ENCODE data around the gene ECSCR. TPM values are rescaled to one million over a fixed set of nuclear protein-coding genes. Genes with fewer than 3 reads are reported as not detected.
"Not testable (repeated sequence)": the region's sequence is repeated elsewhere in the genome, so short reads cannot be mapped to it uniquely, and the experiment has no call there.

ECSCR gene
- total RNA-seq, 1 experiment from 2014 or later = not detected

DNA sequence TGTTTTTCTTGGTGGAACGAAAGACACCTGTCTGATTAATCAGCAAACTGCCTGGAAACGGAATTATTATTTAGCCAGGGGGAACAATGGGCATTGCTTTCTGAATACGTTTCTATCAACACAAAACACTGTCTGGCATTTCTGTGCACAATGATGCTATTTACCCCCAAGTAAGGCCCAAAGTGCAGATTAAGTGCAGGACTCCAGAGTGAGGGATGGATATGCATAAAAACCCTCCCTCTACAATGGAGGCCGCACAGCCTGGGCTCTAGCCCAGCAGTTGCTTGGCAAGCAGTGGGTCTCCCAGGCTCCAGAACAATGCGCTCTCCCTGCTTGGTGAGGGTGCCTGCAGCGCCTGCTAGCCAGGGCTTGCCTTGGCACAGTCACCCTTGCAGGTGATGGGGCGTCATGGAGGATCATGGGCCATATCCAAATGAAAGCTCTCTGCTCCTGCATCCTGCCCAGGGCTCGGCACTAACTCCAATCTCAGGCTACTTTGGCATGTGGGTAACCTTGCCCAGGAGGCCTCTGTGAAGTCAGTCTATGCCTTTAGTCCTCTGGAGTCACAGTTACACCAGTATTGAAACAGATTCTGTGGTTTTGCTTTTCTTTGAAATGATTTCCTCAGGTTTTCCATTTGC, 47.2 kb downstream of the ECSCR start:
- no peak overlapping the region for H3K4me2 ChIP-seq (ENCODE audit: low read depth, low read length, poor library complexity, severe bottlenecking)
- H3K4me1 ChIP-seq (ENCODE audit: low read length) = peaks cover under 1% of the 10 kb centered on the region
- no peaks in the 10 kb centered on the region for H3K79me2 ChIP-seq (ENCODE audit: low read length)
- no peaks in the 10 kb centered on the region for H3K9me3 ChIP-seq (ENCODE audit: low read length)
- no peaks in the 10 kb centered on the region for H3K36me3 ChIP-seq (ENCODE audit: insufficient read depth, low read length)
- H2AFZ ChIP-seq (ENCODE audit: low read length) = no peak overlapping the region
- DNase-seq = no peak
- no peak overlapping the region for H3K9ac ChIP-seq (ENCODE audit: low read length)
- no peaks in the 10 kb centered on the region for H3K9me2 ChIP-seq (replicated peaks; ENCODE audit: insufficient read depth, low read length)
- no peaks in the 10 kb centered on the region for H4K20me1 ChIP-seq (ENCODE audit: insufficient read depth, low read depth, low read length)
- H3K27me3 ChIP-seq (ENCODE audit: low read length) = no peaks in the 10 kb centered on the region
- no peak overlapping the region for H3K27ac ChIP-seq (ENCODE audit: low read length)
- H3K4me3 ChIP-seq (ENCODE audit: low read length) = no peak overlapping the region

DNA sequence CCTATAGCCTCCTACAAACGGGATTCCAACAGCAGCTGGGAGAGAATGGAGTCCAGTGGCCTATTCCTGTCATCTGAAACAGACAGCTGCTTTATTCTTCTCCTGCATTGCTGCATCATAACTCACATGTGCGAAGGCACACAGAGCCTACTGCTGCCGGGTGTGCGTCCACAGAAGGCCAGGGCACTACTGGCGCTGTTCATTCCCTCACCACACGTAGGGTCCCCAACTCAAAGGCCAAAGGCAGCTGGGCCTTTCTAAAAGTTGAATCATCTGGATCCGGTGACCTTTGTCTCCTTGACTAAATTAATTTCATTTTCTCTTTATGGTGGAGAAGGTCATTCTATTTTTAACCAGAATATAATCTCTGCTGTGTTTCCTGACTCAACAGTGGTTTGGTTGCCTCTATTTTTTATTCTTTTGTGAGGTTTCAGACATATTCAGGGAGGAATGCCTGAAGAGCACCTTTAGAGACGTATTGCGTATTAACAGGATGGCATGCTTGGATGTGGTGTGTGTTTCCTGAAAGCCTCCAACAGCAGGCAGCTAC, 47.9 kb downstream of the ECSCR start:
- Histone ChIP-seq H3K4me3 (ENCODE audit: low read length) (no peak overlapping the region), H3K79me2 (ENCODE audit: low read length) (no peaks in the 10 kb centered on the region), H3K9ac (ENCODE audit: low read length) (no peak overlapping the region), H3K4me1 (ENCODE audit: low read length) (peaks cover 8% of the 10 kb centered on the region), H3K9me3 (ENCODE audit: low read length) (no peaks in the 10 kb centered on the region), H2AFZ (ENCODE audit: low read length) (no peak overlapping the region), H4K20me1 (ENCODE audit: insufficient read depth, low read depth, low read length) (no peaks in the 10 kb centered on the region), H3K27me3 (ENCODE audit: low read length) (no peaks in the 10 kb centered on the region), H3K36me3 (ENCODE audit: insufficient read depth, low read length) (no peaks in the 10 kb centered on the region), H3K4me2 (ENCODE audit: low read depth, low read length, poor library complexity, severe bottlenecking) (no peak overlapping the region), H3K27ac (ENCODE audit: low read length) (no peak overlapping the region), H3K9me2 (replicated peaks; ENCODE audit: insufficient read depth, low read length) (no peaks in the 10 kb centered on the region)
- no peak for DNase-seq

- no peaks in the 10 kb centered on the region for H3K36me3 ChIP-seq (ENCODE audit: insufficient read depth, low read length)
- no peak overlapping the region for H3K27ac ChIP-seq (ENCODE audit: low read length)
- H3K4me3 ChIP-seq (ENCODE audit: low read length) = no peak overlapping the region
- H2AFZ ChIP-seq (ENCODE audit: low read length) = no peak overlapping the region
- no peaks in the 10 kb centered on the region for H3K79me2 ChIP-seq (ENCODE audit: low read length)
- H3K4me1 ChIP-seq (ENCODE audit: low read length) = peaks cover 13% of the 10 kb centered on the region
- H3K9me2 ChIP-seq (replicated peaks; ENCODE audit: insufficient read depth, low read length) = no peaks in the 10 kb centered on the region
- H3K9ac ChIP-seq (ENCODE audit: low read length) = no peak overlapping the region
- no peaks in the 10 kb centered on the region for H4K20me1 ChIP-seq (ENCODE audit: insufficient read depth, low read depth, low read length)
- no peak for DNase-seq
- no peaks in the 10 kb centered on the region for H3K27me3 ChIP-seq (ENCODE audit: low read length)
- H3K4me2 ChIP-seq (ENCODE audit: low read depth, low read length, poor library complexity, severe bottlenecking) = no peak overlapping the region
- no peaks in the 10 kb centered on the region for H3K9me3 ChIP-seq (ENCODE audit: low read length)
These were observed 48.6 kb downstream of the ECSCR start for GRCh38 chr5:139413963-139414362.

DNA sequence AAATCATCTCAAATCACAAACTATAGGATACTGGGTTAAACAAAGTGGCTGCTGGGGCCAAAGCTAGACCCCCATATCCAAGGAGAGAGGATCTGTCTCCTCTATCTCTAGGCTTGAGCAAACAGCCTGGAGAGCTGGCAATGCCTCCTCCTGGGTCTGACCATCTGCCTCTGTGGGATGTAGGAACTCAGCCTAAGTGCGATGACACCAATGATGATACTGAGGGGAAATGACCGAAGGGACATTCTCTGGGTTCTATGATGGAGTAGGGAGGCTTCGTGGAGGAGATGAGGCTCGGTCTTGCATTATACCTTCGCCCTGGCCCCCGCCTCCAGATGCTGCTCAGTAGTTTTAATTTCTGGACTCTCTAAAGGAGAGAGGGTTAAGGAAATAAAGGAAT, 49.4 kb downstream of the ECSCR start:
- Histone ChIP-seq H3K9ac (ENCODE audit: low read length) (no peak overlapping the region), H4K20me1 (ENCODE audit: insufficient read depth, low read depth, low read length) (no peaks in the 10 kb centered on the region), H3K27me3 (ENCODE audit: low read length) (no peaks in the 10 kb centered on the region), H3K4me2 (ENCODE audit: low read depth, low read length, poor library complexity, severe bottlenecking) (no peak overlapping the region), H2AFZ (ENCODE audit: low read length) (no peak overlapping the region), H3K36me3 (ENCODE audit: insufficient read depth, low read length) (no peaks in the 10 kb centered on the region), H3K4me3 (ENCODE audit: low read length) (no peak overlapping the region), H3K4me1 (ENCODE audit: low read length) (peaks cover 20% of the 10 kb centered on the region), H3K9me3 (ENCODE audit: low read length) (no peaks in the 10 kb centered on the region), H3K79me2 (ENCODE audit: low read length) (no peaks in the 10 kb centered on the region), H3K27ac (ENCODE audit: low read length) (no peak overlapping the region), H3K9me2 (replicated peaks; ENCODE audit: insufficient read depth, low read length) (no peaks in the 10 kb centered on the region)
- DNase-seq = no peak

GRCh38 chr5:139410993-139411828, 51.3 kb downstream of the ECSCR start:
- no peaks in the 10 kb centered on the region for H3K79me2 ChIP-seq (ENCODE audit: low read length)
- H3K4me3 ChIP-seq (ENCODE audit: low read length) = no peak overlapping the region
- H3K9ac ChIP-seq (ENCODE audit: low read length) = no peak overlapping the region
- no peak overlapping the region for H3K4me2 ChIP-seq (ENCODE audit: low read depth, low read length, poor library complexity, severe bottlenecking)
- no peaks in the 10 kb centered on the region for H3K36me3 ChIP-seq (ENCODE audit: insufficient read depth, low read length)
- DNase-seq = no peak
- no peak overlapping the region for H3K27ac ChIP-seq (ENCODE audit: low read length)
- H3K9me2 ChIP-seq (replicated peaks; ENCODE audit: insufficient read depth, low read length) = no peaks in the 10 kb centered on the region
- no peaks in the 10 kb centered on the region for H4K20me1 ChIP-seq (ENCODE audit: insufficient read depth, low read depth, low read length)
- no peaks in the 10 kb centered on the region for H3K9me3 ChIP-seq (ENCODE audit: low read length)
- H3K4me1 ChIP-seq (ENCODE audit: low read length) = peaks cover 36% of the 10 kb centered on the region
- no peak overlapping the region for H2AFZ ChIP-seq (ENCODE audit: low read length)
- no peaks in the 10 kb centered on the region for H3K27me3 ChIP-seq (ENCODE audit: low read length)

- H3K27ac ChIP-seq (ENCODE audit: low read length) = no peak overlapping the region
- no peak overlapping the region for H3K4me3 ChIP-seq (ENCODE audit: low read length)
- H3K4me2 ChIP-seq (ENCODE audit: low read depth, low read length, poor library complexity, severe bottlenecking) = no peak overlapping the region
- H3K9me3 ChIP-seq (ENCODE audit: low read length) = no peaks in the 10 kb centered on the region
- no peak for DNase-seq
- peaks cover 36% of the 10 kb centered on the region for H3K4me1 ChIP-seq (ENCODE audit: low read length)
- H3K79me2 ChIP-seq (ENCODE audit: low read length) = no peaks in the 10 kb centered on the region
- no peak overlapping the region for H3K9ac ChIP-seq (ENCODE audit: low read length)
- no peaks in the 10 kb centered on the region for H3K27me3 ChIP-seq (ENCODE audit: low read length)
- H4K20me1 ChIP-seq (ENCODE audit: insufficient read depth, low read depth, low read length) = no peaks in the 10 kb centered on the region
- H3K36me3 ChIP-seq (ENCODE audit: insufficient read depth, low read length) = no peaks in the 10 kb centered on the region
- H3K9me2 ChIP-seq (replicated peaks; ENCODE audit: insufficient read depth, low read length) = no peaks in the 10 kb centered on the region
- no peak overlapping the region for H2AFZ ChIP-seq (ENCODE audit: low read length)
These were observed 52.2 kb downstream of the ECSCR start for GRCh38 chr5:139410121-139410992.

DNA sequence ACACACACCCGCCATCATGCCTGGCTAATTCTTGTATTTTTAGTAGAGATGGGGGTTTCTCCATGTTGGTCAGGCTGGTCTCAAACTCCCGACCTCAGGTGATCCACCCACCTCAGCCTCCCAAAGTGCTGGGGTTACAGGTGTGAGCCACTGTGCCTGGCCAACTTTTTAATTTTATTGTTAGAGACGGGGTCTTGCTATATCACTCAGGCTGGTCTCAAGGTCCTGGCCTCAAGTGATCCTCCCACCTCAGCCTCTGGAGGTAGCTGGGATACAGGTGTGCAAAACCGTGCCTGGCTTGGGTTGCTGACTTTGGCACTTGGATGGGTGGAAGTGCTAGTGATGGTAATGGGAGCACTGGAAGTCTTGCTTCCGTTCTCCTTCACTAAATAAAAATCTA, 53.4 kb downstream of the ECSCR start:
- H3K4me3 ChIP-seq (ENCODE audit: low read length); H3K79me2 ChIP-seq (ENCODE audit: low read length); H3K9me3 ChIP-seq (ENCODE audit: low read length); H3K9ac ChIP-seq (ENCODE audit: low read length); H3K36me3 ChIP-seq (ENCODE audit: insufficient read depth, low read length); H3K27ac ChIP-seq (ENCODE audit: low read length); DNase-seq; H2AFZ ChIP-seq (ENCODE audit: low read length); H4K20me1 ChIP-seq (ENCODE audit: insufficient read depth, low read depth, low read length); H3K9me2 ChIP-seq (replicated peaks; ENCODE audit: insufficient read depth, low read length); H3K27me3 ChIP-seq (ENCODE audit: low read length); H3K4me2 ChIP-seq (ENCODE audit: low read depth, low read length, poor library complexity, severe bottlenecking): not testable (repeated sequence)
- H3K4me1 ChIP-seq (ENCODE audit: low read length) = peaks cover 43% of the 10 kb centered on the region

DNA sequence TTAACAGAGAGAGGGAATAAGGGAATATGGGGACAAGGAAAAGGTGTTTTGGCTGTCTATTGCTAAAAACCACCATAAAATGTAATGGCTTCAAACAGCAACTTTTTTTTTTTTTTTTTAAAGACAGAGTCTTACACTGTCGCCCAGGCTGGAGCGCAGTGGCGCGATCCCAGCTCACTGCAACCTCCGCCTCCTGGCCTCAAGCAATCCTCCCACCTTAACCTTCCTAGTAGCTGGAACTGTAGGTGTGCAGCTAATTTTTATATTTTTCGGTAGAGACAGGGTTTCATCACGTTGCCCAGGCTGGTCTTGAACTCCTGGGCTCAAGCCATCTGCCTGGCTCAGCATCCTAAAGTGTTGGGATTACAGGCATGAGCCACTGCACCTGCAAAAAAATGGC, 54.4 kb downstream of the ECSCR start:
- peaks cover 47% of the 10 kb centered on the region for H3K4me1 ChIP-seq (ENCODE audit: low read length)
- H2AFZ ChIP-seq (ENCODE audit: low read length) = peak overlapping the region; percentile 96
- no peaks in the 10 kb centered on the region for H3K27me3 ChIP-seq (ENCODE audit: low read length)
- H3K4me3 ChIP-seq (ENCODE audit: low read length) = peak overlapping the region; percentile 45; the same call in 1 of the 2 replicates
- peak overlapping the region; percentile 71 for H3K4me2 ChIP-seq (ENCODE audit: low read depth, low read length, poor library complexity, severe bottlenecking)
- peak overlapping the region; percentile 52; the same call in 1 of the 2 replicates for H3K9ac ChIP-seq (ENCODE audit: low read length)
- H3K27ac ChIP-seq (ENCODE audit: low read length) = peak overlapping the region; percentile 82
- DNase-seq = no peak
- no peaks in the 10 kb centered on the region for H3K9me3 ChIP-seq (ENCODE audit: low read length)
- no peaks in the 10 kb centered on the region for H3K79me2 ChIP-seq (ENCODE audit: low read length)
- H3K36me3 ChIP-seq (ENCODE audit: insufficient read depth, low read length) = no peaks in the 10 kb centered on the region
- H4K20me1 ChIP-seq (ENCODE audit: insufficient read depth, low read depth, low read length) = no peaks in the 10 kb centered on the region
- no peaks in the 10 kb centered on the region for H3K9me2 ChIP-seq (replicated peaks; ENCODE audit: insufficient read depth, low read length)
